ENCODE data around the gene ZFHX2. TPM values are rescaled to one million over a fixed set of nuclear protein-coding genes. Genes with fewer than 3 reads are reported as not detected.

The ZFHX2 gene
- total and polyA plus RNA-seq, 2 of the 13 experiments (the other 11 are each of a cell fraction or from before 2014, with no cell fraction given), result 0.17 to 0.44 TPM

DNA sequence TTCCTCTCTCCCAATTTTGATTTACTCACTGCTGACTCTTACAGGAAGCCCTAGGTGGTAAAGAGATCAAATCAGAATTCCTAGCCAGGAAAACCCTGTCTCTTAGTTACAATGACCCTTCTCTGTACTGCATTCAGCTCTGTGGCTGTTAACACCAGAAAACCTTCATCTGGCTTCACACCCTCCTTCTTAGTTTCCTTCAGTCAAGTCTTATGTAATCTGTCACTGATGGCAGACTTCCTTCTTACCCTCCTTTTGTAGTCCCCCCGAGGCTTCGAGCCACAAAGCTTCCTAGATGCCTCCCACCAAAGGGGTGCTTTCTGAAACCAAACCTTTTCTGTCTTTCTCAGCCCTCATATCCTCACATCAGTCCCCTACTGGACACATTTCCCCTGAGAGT, 65.5 kb downstream of the ZFHX2 start:
- no peak overlapping the region for H3K4me2 ChIP-seq (ENCODE audit: low read depth, low read length)
- DNase-seq (ENCODE audit: low spot score) (no peak), FAIRE-seq (no peak), ATAC-seq (no peak)
- CTCF ChIA-PET (ENCODE audit: low intra/inter-chr PET ratio, low total read pairs), result interaction anchor here (9.7 kb wide), 1 partner anchor 74 kb away, joined by 275 read pairs; the partner anchor contains the start of gene THTPA
- no peaks in the 10 kb centered on the region for H3K9me3 ChIP-seq (ENCODE audit: low read length)
- H3K4me1 ChIP-seq (ENCODE audit: insufficient read depth, low read length), result no peaks in the 10 kb centered on the region
- POLR2A ChIA-PET, result no interaction called here
- no TSS peak for BruUV-seq (replicated peaks)
- intact Hi-C loops (cut with micrococcal nuclease; ENCODE audit: unreplicated experiment) (no loop called here), in situ Hi-C loops (cut with HindIII; ENCODE audit: extremely low pct_ligation_motif_present, low pct_unique_long_range_greater_than_20kb) (no loop called here)
- no peak for TF ChIP-seq SOX5 (CRISPR knock-in tag; IDR thresholded peaks at IDR 0.05; ENCODE audit: borderline replicate concordance)
- TF ChIP-seq, protein P1, sequence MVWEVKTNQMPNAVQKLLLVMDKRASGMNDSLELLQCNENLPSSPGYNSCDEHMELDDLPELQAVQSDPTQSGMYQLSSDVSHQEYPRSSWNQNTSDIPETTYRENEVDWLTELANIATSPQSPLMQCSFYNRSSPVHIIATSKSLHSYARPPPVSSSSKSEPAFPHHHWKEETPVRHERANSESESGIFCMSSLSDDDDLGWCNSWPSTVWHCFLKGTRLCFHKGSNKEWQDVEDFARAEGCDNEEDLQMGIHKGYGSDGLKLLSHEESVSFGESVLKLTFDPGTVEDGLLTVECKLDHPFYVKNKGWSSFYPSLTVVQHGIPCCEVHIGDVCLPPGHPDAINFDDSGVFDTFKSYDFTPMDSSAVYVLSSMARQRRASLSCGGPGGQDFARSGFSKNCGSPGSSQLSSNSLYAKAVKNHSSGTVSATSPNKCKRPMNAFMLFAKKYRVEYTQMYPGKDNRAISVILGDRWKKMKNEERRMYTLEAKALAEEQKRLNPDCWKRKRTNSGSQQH (CRISPR knock-in tag; IDR thresholded peaks at IDR 0.05; ENCODE audit: low read depth), result no peak
- TF ChIP-seq MIER2 (CRISPR knock-in tag; IDR thresholded peaks at IDR 0.05), result no peak
- TF ChIP-seq THAP11 (CRISPR knock-in tag; IDR thresholded peaks at IDR 0.05), result no peak
- TF ChIP-seq, protein P2, sequence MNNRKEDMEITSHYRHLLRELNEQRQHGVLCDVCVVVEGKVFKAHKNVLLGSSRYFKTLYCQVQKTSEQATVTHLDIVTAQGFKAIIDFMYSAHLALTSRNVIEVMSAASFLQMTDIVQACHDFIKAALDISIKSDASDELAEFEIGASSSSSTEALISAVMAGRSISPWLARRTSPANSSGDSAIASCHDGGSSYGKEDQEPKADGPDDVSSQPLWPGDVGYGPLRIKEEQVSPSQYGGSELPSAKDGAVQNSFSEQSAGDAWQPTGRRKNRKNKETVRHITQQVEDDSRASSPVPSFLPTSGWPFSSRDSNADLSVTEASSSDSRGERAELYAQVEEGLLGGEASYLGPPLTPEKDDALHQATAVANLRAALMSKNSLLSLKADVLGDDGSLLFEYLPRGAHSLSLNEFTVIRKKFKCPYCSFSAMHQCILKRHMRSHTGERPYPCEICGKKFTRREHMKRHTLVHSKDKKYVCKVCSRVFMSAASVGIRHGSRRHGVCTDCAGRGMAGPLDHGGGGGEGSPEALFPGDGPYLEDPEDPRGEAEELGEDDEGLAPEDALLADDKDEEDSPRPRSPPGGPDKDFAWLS (CRISPR knock-in tag; IDR thresholded peaks at IDR 0.05; ENCODE audit: borderline replicate concordance), result no peak
- no peak for TF ChIP-seq RARG (CRISPR knock-in tag; IDR thresholded peaks at IDR 0.05; ENCODE audit: low read depth)
- TF ChIP-seq EP300 (IDR thresholded peaks at IDR 0.05; ENCODE audit: low read depth in 2 of 2, low read length in 2 of 2), result no peak
- TF ChIP-seq EP300 (CRISPR knock-in tag; IDR thresholded peaks at IDR 0.05; ENCODE audit: borderline replicate concordance), result no peak
- no peak for TF ChIP-seq RCOR2 (CRISPR knock-in tag; IDR thresholded peaks at IDR 0.05)
- TF ChIP-seq HIVEP1 (CRISPR knock-in tag; IDR thresholded peaks at IDR 0.05), result no peak
- TF ChIP-seq ETV6 (CRISPR knock-in tag; conservative IDR thresholded peaks at IDR 0.05), result no peak
- no peak for TF ChIP-seq YY1 (IDR thresholded peaks at IDR 0.05; ENCODE audit: insufficient read depth, insufficient replicate concordance, low read depth, low read length)
- TF ChIP-seq ZNF644 (CRISPR knock-in tag; IDR thresholded peaks at IDR 0.05; ENCODE audit: low read depth), result no peak
- TF ChIP-seq, protein P3, sequence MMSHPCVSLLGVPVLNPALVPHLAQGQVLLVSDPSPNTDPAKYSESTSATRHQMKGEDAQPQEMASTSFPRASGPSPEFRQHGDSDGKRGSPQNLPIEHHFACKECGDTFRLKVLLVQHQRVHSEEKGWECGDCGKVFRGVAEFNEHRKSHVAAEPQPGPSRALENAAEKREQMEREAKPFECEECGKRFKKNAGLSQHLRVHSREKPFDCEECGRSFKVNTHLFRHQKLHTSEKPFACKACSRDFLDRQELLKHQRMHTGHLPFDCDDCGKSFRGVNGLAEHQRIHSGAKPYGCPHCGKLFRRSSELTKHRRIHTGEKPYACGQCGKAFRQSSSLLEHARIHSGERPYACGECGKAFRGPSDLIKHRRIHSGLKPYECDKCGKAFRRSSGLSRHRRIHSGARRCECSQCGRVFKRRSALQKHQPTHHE (CRISPR knock-in tag; IDR thresholded peaks at IDR 0.05; ENCODE audit: borderline replicate concordance), result no peak
- no peak for TF ChIP-seq ZNF441 (CRISPR knock-in tag; IDR thresholded peaks at IDR 0.05; ENCODE audit: borderline replicate concordance)
- TF ChIP-seq CC2D1A (CRISPR knock-in tag; IDR thresholded peaks at IDR 0.05), result no peak
- TF ChIP-seq MAFG (CRISPR knock-in tag; IDR thresholded peaks at IDR 0.05), result no peak
- no peak for TF ChIP-seq BCL6 (CRISPR knock-in tag; IDR thresholded peaks at IDR 0.05)
- no peak overlapping the region for H3K4me3 ChIP-seq (replicated peaks in 1 of 3; ENCODE audit: insufficient read depth in 1 of 3, low read depth in 2 of 3, low read length in 3 of 3)
- 0 out of 2 replicates have a peak, but pooled peaks cover 6% of the 10 kb centered on the region for H4K20me1 ChIP-seq (ENCODE audit: insufficient read depth, low read length)
- over 99% methylated on average over 2 of the region's 2 CpGs for WGBS (ENCODE audit: low lambda C conversion rate)
- H3K36me3 ChIP-seq (replicated peaks in 1 of 2; ENCODE audit: control insufficient read depth in 1 of 2, insufficient read depth in 2 of 2, low read length in 2 of 2), result peaks cover 31 to 60% of the 10 kb centered on the region in 2 experiments
- no peak overlapping the region for H2AFZ ChIP-seq (ENCODE audit: low read length)
- H3K79me2 ChIP-seq (ENCODE audit: insufficient read depth, low read length), result no peaks in the 10 kb centered on the region
- H3K27me3 ChIP-seq (ENCODE audit: control insufficient read depth in 1 of 2, insufficient read depth in 2 of 2, low read length in 2 of 2), result no peaks in the 10 kb centered on the region
- no peak overlapping the region for H3K27ac ChIP-seq (ENCODE audit: extremely low read length, insufficient read depth, low read length)
- no peak overlapping the region for H3K9ac ChIP-seq (ENCODE audit: insufficient read depth, low read depth, low read length)

Measured in HepG2 (cell line).